CD4-positive, alpha-beta T cell treated with Interleukin-4 for 4 hours (primary cell): ENCODE data around the gene POU2AF1.

Experiments used
- DNase-seq: peaks from one replicate; pipeline ENCODE4 v3.0.0-alpha.2; 2020

The POU2AF1 gene

GRCh38 chr11:111360150-111361043 is 18.7 kb downstream of the POU2AF1 start:
- no peak for DNase-seq

- no peak for DNase-seq
Measured at GRCh38 chr11:111359223-111360149, 19.6 kb downstream of the POU2AF1 start.

DNA sequence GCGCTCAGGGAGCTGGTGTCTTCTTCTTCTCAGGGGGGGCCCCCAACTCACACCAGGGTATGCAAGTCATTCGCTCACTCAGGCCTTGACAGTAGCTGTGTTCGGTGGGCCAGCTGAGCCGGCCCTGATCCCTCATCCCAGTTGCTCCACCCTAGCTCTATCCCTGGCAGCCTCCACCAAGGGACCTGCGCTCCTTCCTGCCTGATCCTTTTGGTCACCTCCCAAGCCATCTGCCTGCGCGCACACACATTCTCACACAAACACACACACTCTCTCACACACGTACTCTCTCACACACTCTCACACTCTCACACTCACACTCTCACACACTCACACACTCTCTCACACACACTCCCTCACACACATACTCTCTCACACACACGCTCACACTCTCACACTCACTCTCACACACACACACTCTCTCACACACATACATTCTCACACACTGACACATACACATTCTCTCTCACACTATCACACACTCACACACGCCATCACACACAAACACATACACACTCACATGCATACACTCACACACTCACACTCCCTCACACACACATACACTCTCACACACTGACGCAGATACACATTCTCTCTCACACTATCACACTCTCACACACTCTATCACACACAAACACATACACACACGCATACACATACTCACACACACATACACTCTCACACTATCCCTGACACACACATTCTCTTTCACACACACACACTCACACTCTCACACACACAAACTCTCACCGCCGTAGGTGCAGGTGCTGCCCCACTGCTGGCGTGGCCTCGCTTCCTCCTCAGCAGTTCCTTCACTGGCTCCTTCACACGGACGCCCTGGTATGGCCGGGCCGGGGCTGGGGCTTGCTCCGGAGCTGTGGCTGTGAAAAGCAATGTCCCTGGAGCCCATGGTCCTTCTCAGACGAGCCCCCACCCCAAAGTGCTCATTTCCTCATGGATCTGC is 20.8 kb downstream of the POU2AF1 start:
- DNase-seq = no peak

- DNase-seq = no peak
Measured at GRCh38 chr11:111357150-111358037, 21.7 kb downstream of the POU2AF1 start.

DNA sequence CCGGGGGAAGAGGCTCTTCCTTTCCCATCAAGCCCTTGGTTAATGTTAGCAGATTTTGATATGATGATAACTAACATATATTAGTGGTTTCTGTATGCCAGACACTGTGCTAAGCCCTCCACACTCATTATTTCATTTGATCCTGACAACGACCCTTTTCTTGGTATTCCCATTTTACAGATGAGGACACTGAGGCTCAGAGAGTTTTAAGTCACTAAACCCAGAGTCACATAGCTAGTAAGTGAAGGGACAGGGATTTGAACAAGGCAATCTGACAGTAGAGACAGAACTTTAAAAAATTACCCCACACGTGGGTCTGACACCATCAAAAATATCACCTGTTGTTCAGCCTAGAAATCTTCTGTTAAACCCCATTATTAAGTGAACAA is 22.4 kb downstream of the POU2AF1 start:
- no peak for DNase-seq

GRCh38 chr11:111355956-111356659 is 23.0 kb downstream of the POU2AF1 start:
- no peak for DNase-seq

DNA sequence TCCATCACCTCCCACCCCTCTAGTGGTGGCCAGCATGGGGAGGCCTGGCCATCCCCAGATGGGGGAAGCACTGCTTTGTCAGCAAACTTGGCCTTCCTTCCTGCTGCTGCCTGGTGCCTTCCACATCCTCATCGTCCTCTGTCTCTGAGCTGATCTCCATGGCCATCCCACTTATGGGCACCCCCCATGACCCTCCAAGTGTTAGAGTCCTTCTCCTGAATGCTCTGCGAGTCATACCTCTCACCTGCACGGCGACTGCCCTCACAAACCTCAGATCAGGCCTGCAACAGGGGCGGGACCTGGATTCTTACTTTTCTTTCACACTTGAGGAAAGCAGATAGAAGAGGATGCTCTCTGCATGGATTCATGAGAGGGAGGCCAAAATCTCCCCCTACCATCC is 24.0 kb downstream of the POU2AF1 start:
- DNase-seq = no peak

- DNase-seq = no peak
Measured at GRCh38 chr11:111354601-111354891, 24.5 kb downstream of the POU2AF1 start.

GRCh38 chr11:111353776-111354600 is 25.1 kb downstream of the POU2AF1 start:
- no peak for DNase-seq

DNA sequence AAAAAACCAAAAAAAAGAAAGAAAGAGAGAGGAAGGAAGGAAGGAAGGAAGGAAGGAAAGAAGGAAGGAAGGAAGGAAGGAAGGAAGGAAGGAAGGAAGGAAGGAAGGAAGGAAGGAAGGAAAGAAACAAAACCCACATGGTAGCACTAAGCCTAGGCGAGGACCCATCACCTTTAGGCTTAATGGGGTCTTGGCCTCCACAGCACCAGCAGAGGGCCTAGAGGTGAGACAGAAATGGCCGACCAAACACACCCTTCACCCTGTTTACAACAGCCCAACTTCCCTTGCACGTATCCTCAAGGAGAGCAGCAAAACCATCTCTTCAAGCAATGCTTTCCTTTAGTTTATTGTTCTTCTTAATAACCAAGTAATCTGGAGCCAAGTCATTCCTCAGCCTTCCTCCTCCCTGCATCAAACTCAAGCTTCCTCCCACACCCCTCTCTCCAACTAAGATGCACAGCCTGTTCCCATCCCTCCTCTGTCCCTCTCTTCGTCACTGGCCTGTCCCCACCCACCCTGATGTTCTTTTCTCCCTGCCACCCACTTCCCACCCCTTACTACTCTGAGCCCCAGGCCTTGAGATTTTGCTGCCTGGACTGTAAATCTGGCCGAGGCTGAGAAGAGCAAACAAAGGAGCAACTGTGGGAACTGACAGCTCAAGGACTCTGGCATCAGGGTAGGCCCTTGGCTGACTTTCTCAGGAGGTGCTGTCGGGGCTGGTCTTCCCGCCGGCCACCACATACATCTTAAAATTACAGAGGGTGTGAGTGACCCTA is 26.0 kb downstream of the POU2AF1 start:
- no peak for DNase-seq

GRCh38 chr11:111352231-111352746 is 26.8 kb downstream of the POU2AF1 start:
- no peak for DNase-seq

GRCh38 chr11:111351374-111352055 is 27.6 kb downstream of the POU2AF1 start:
- no peak for DNase-seq

DNA sequence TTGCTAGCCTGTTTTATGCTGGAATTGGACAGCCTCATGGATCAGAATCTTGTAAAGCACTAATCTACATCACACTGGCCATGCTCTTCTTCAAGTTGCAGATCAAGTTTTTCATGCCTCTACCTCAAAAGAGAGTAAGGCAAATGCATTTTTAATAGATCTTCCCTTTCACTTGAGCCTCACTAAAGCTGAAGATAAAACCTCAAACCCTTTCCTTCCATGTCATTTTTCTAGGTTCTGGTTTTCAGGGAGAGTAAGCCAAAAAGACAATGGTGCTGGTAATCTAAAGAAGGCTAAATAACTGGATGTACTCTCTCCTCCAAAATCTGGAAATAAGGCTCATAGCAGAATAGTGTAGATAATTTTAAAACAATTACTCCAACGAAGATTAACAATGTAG is 28.3 kb downstream of the POU2AF1 start:
- DNase-seq = no peak

GRCh38 chr11:111349191-111349695 is 29.8 kb downstream of the POU2AF1 start:
- no peak for DNase-seq

DNA sequence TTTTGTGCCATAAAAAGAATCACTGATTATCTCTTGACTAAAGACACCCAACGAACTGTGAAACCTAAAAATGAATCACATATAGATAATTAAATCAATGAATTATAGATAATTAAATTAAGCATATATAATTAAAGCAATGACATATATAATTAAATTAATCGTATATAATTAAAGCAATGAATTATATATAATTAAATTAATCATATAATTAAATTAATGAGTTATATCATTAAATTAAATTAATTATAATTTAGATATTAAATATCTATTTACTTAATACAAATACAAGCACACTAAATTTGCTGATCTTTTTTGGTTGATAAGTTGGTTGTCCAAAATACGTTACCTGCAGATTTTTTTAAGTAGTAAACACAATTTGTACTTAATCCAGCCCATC is 30.9 kb downstream of the POU2AF1 start:
- DNase-seq = no peak

- DNase-seq = no peak
Measured at GRCh38 chr11:111347723-111348115, 31.4 kb downstream of the POU2AF1 start.

DNA sequence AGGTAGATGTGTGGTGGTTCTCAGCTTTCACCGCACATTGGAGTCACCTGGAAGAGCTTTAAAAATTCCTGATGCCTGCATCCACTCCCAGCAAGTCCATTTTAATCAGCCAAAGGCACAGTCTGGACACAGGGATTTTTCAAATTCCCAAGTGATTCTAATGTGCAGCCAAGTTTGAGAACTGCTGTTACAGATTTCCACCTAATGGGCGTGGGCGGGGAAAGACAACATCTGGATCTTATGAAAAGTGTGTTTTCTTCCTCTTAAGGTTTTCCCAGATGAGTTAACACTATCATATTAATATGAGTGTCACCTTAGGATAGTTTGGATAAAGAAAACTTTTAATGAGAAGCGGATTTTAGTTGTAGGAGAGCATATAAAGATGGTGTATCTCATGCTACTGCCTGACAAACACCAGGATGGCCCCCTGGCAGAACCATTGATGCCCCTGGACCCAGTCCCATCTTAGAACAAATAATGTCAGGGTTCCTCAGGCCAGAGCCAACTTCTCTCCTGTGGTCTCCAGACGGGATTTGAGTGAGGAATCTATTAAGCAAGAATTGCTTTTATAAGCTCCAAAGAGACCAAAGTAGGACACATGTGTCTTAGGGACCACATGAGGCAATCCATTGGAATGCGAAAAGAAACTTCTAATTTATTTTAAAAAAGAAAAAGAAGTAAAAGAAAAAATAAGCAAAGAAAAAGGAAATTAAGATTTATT is 31.9 kb downstream of the POU2AF1 start:
- no peak for DNase-seq

GRCh38 chr11:111344032-111344431 is 35.0 kb downstream of the POU2AF1 start:
- DNase-seq = no peak
